ENCODE data around the gene APOOL.

GRCh38 chrX:85108165-85108564 is 104.5 kb downstream of the APOOL start:
- TF ChIP-seq CTCF (IDR thresholded peaks at IDR 0.05; ENCODE audit: extremely low read depth in 1 of 2, insufficient read depth in 1 of 2, low read depth in 1 of 2, low read length in 2 of 2) (no peak), POLR2A (IDR thresholded peaks at IDR 0.05; ENCODE audit: low read depth, low read length) (no peak), JUN (IDR thresholded peaks at IDR 0.05; ENCODE audit: borderline replicate concordance, insufficient read depth, insufficient read length, low read depth) (no peak), GATA2 (IDR thresholded peaks at IDR 0.05; ENCODE audit: insufficient read depth, insufficient read length, low read depth, low read length) (no peak), EZH2 (IDR thresholded peaks at IDR 0.05; ENCODE audit: borderline replicate concordance, low read depth, low read length, severe bottlenecking) (no peak), FOS (IDR thresholded peaks at IDR 0.05; ENCODE audit: borderline replicate concordance, insufficient read depth, low read length) (no peak), MAX (IDR thresholded peaks at IDR 0.05; ENCODE audit: insufficient read depth, insufficient read length) (no peak)

All from endothelial cell of umbilical vein (primary cell).